ENCODE results near the gene HIPK3. TPM values are rescaled to one million over a fixed set of nuclear protein-coding genes. Genes with fewer than 3 reads are reported as not detected.

Gene HIPK3
- polyA plus RNA-seq, 1 donor from 2014 or later: 25.5 TPM

GRCh38 chr11:33208150-33208549 is 49.0 kb upstream of the HIPK3 start:
- H3K4me2 ChIP-seq (ENCODE audit: low read length): no peak overlapping the region
- no peaks in the 10 kb centered on the region for H3K36me3 ChIP-seq (ENCODE audit: insufficient read depth, low read length)
- H3K27ac ChIP-seq (ENCODE audit: low read length): no peak overlapping the region
- H3F3A ChIP-seq (ENCODE audit: insufficient read depth, low read length, poor library complexity, severe bottlenecking): no peaks in the 10 kb centered on the region
- no peaks in the 10 kb centered on the region for H3K27me3 ChIP-seq (ENCODE audit: insufficient read depth, low read depth, low read length)
- H2AFZ ChIP-seq (ENCODE audit: low read depth, low read length): no peak overlapping the region
- no peak for TF ChIP-seq CTCF (IDR thresholded peaks at IDR 0.05; ENCODE audit: poor library complexity, severe bottlenecking)
- TF ChIP-seq EP300 (conservative IDR thresholded peaks at IDR 0.05; ENCODE audit: poor library complexity, severe bottlenecking): no peak
- TF ChIP-seq POLR2AphosphoS5 (IDR thresholded peaks at IDR 0.05): no peak
- no peak for TF ChIP-seq TAF1 (IDR thresholded peaks at IDR 0.05; ENCODE audit: low read depth)
- TF ChIP-seq REST (IDR thresholded peaks at IDR 0.05; ENCODE audit: borderline replicate concordance): no peak
- no peak for TF ChIP-seq EZH2 (IDR thresholded peaks at IDR 0.05; ENCODE audit: borderline replicate concordance, insufficient read depth, low read length, poor library complexity, severe bottlenecking)
- no peak for TF ChIP-seq SMC3 (conservative IDR thresholded peaks at IDR 0.05; ENCODE audit: poor library complexity)
- no peak for TF ChIP-seq RAD21 (conservative IDR thresholded peaks at IDR 0.05)
- TF ChIP-seq MXI1 (conservative IDR thresholded peaks at IDR 0.05; ENCODE audit: poor library complexity, severe bottlenecking): no peak
- H3K79me2 ChIP-seq (replicated peaks; ENCODE audit: insufficient read depth, low read length): no peaks in the 10 kb centered on the region
- H3K9me2 ChIP-seq (ENCODE audit: insufficient read depth, low read length): no peaks in the 10 kb centered on the region
- H3K9me3 ChIP-seq (ENCODE audit: low read length): no peaks in the 10 kb centered on the region
- no peaks in the 10 kb centered on the region for H4K20me1 ChIP-seq (ENCODE audit: insufficient read depth)
- H3K4me3 ChIP-seq (ENCODE audit: low read length): no peak overlapping the region
- H3K9ac ChIP-seq (ENCODE audit: low read length): no peak overlapping the region

GRCh38 chr11:33211153-33211552 is 46.0 kb upstream of the HIPK3 start:
- no peak overlapping the region for H3K27ac ChIP-seq (ENCODE audit: low read length)
- H3K4me2 ChIP-seq (ENCODE audit: low read length): no peak overlapping the region
- no peaks in the 10 kb centered on the region for H3K36me3 ChIP-seq (ENCODE audit: insufficient read depth, low read length)
- H3K79me2 ChIP-seq (replicated peaks; ENCODE audit: insufficient read depth, low read length): no peaks in the 10 kb centered on the region
- H3K27me3 ChIP-seq (ENCODE audit: insufficient read depth, low read depth, low read length): no peaks in the 10 kb centered on the region
- no peak overlapping the region for H2AFZ ChIP-seq (ENCODE audit: low read depth, low read length)
- no peaks in the 10 kb centered on the region for H3F3A ChIP-seq (ENCODE audit: insufficient read depth, low read length, poor library complexity, severe bottlenecking)
- TF ChIP-seq TAF1 (IDR thresholded peaks at IDR 0.05; ENCODE audit: low read depth): no peak
- TF ChIP-seq EZH2 (IDR thresholded peaks at IDR 0.05; ENCODE audit: borderline replicate concordance, insufficient read depth, low read length, poor library complexity, severe bottlenecking): no peak
- no peak for TF ChIP-seq MXI1 (conservative IDR thresholded peaks at IDR 0.05; ENCODE audit: poor library complexity, severe bottlenecking)
- TF ChIP-seq POLR2AphosphoS5 (IDR thresholded peaks at IDR 0.05): no peak
- no peak for TF ChIP-seq SMC3 (conservative IDR thresholded peaks at IDR 0.05; ENCODE audit: poor library complexity)
- no peak for TF ChIP-seq EP300 (conservative IDR thresholded peaks at IDR 0.05; ENCODE audit: poor library complexity, severe bottlenecking)
- no peak for TF ChIP-seq REST (IDR thresholded peaks at IDR 0.05; ENCODE audit: borderline replicate concordance)
- no peak for TF ChIP-seq RAD21 (conservative IDR thresholded peaks at IDR 0.05)
- no peak for TF ChIP-seq CTCF (IDR thresholded peaks at IDR 0.05; ENCODE audit: poor library complexity, severe bottlenecking)
- H3K9ac ChIP-seq (ENCODE audit: low read length): no peak overlapping the region
- no peaks in the 10 kb centered on the region for H3K9me3 ChIP-seq (ENCODE audit: low read length)
- no peaks in the 10 kb centered on the region for H3K9me2 ChIP-seq (ENCODE audit: insufficient read depth, low read length)
- H4K20me1 ChIP-seq (ENCODE audit: insufficient read depth): no peaks in the 10 kb centered on the region
- H3K4me3 ChIP-seq (ENCODE audit: low read length): no peak overlapping the region

Measured in neural cell (in vitro differentiated cells).